Gastrocnemius medialis (tissue), 4 donors: ENCODE results near the gene ST6GAL2. TPM values are rescaled to one million over a fixed set of nuclear protein-coding genes. Genes with fewer than 3 reads are reported as not detected.

Experiments
- ATAC-seq, 2 donors: fragments of 150-250 bp; one replicate each; pipeline ENCODE4 v1.9.1; 2016
- DNase-seq, 2 donors: peaks; one replicate each; pipeline ENCODE4 v3.0.0-alpha.2; 2019
- H3K27ac ChIP-seq, 4 donors: fragments of 200-600 bp; sonication (generic); 1 replicate in 1 of 4; 2 replicates in 3 of 4; pipeline ENCODE4 v1.5.1; 2016 to 2018; ENCODE audit warnings: mild to moderate bottlenecking in 2 of 4, moderate library complexity in 1 of 4
- H3K27me3 ChIP-seq, 3 donors: fragments of 200-600 bp; sonication (generic) in 2 of 3; 1 replicate in 1 of 3; 2 replicates in 2 of 3; pipeline versions ENCODE4 v1.5.1 to v1.6.0; 2016 to 2019; ENCODE audit warnings: mild to moderate bottlenecking in 1 of 3, moderate library complexity in 1 of 3
- H3K36me3 ChIP-seq, 2 donors: fragments of 200-600 bp; sonication (generic) in 1 of 2; one replicate each; pipeline ENCODE4 v1.5.1; 2017 to 2018
- H3K4me1 ChIP-seq, 2 donors: fragments of 200-600 bp; sonication (generic) in 1 of 2; one replicate each; pipeline ENCODE4 v1.5.1; 2016 to 2017; ENCODE audit warnings: mild to moderate bottlenecking in 2 of 2
- H3K4me3 ChIP-seq, 4 donors: fragments of 200-600 bp; sonication (generic) in 3 of 4; 1 replicate in 1 of 4; 2 replicates in 3 of 4; pipeline ENCODE4 v1.5.1; 2016 to 2019; ENCODE audit warnings: mild to moderate bottlenecking in 2 of 4
- H3K9me3 ChIP-seq, 3 donors: fragments of 200-600 bp; sonication (generic) in 2 of 3; 1 replicate in 1 of 3; 2 replicates in 2 of 3; pipeline ENCODE4 v1.5.1; 2016 to 2019
- CTCF ChIP-seq, 5 experiments: fragments of 450-650 bp in 3 of 5; fragments of 200-600 bp in 2 of 5; sonication (generic) in 2 of 5; IDR thresholded peaks in 4 of 5; conservative IDR thresholded peaks in 1 of 5; 1 replicate in 4 of 5; 2 replicates in 1 of 5; pipeline ENCODE4 v1.5.1; 2016 to 2019; ENCODE audit warnings: antibody characterized with exemption in 5 of 5, mild to moderate bottlenecking in 3 of 5, moderate library complexity in 3 of 5
- POLR2A ChIP-seq, 2 donors: fragments of 450-650 bp; IDR thresholded peaks; one replicate each; pipeline ENCODE4 v1.6.1; 2017; ENCODE audit warnings: antibody characterized with exemption in 2 of 2, mild to moderate bottlenecking in 2 of 2, moderate library complexity in 2 of 2
- in situ Hi-C, 4 donors: fragments of 200-750 bp; cut with MboI; loops; one replicate each; pipeline versions ENCODE4 v1.15.0 to v1.8.0; 2017; ENCODE audit warnings: low sequenced_read_pairs in 4 of 4
- intact Hi-C: fragments of 100-400 bp; cut with DNase I; formaldehyde crosslinking; loops from one replicate; pipeline ENCODE4 v1.15.1; 2023; ENCODE audit warnings: low total_unique reads
- total RNA-seq, 4 donors: library from RNA; depleted of rRNA; stranded (reverse); fragments of >200 nt; gene quantifications; one replicate each; pipeline versions ENCODE4 v1.1.0 to v1.2.3, GENCODE V29; 2016

The ST6GAL2 gene
- total RNA-seq, 4 donors from 2014 or later = not detected

GRCh38 chr2:106867196-106867953 lies 18.6 kb downstream of the ST6GAL2 start:
- no peaks in the 10 kb centered on the region for H3K9me3 ChIP-seq
- no peaks in the 10 kb centered on the region for H3K4me1 ChIP-seq
- intact Hi-C loops = no loop called here
- H3K27ac ChIP-seq = no peak overlapping the region
- TF ChIP-seq CTCF (IDR thresholded peaks at IDR 0.05 in 4 of 5, conservative IDR thresholded peaks at IDR 0.05 in 1 of 5) = no peak
- TF ChIP-seq POLR2A (IDR thresholded peaks at IDR 0.05) = no peak
- H3K36me3 ChIP-seq = no peaks in the 10 kb centered on the region
- ATAC-seq = no peak
- DNase-seq = no peak
- no peak overlapping the region for H3K4me3 ChIP-seq
- in situ Hi-C loops = no loop called here
- no peaks in the 10 kb centered on the region for H3K27me3 ChIP-seq

GRCh38 chr2:106866641-106867040 lies 19.3 kb downstream of the ST6GAL2 start:
- no peak for ATAC-seq
- DNase-seq = no peak
- in situ Hi-C loops = no loop called here
- no peaks in the 10 kb centered on the region for H3K4me1 ChIP-seq
- H3K9me3 ChIP-seq = no peaks in the 10 kb centered on the region
- TF ChIP-seq CTCF (IDR thresholded peaks at IDR 0.05 in 4 of 5, conservative IDR thresholded peaks at IDR 0.05 in 1 of 5) (no peak), POLR2A (IDR thresholded peaks at IDR 0.05) (no peak)
- H3K36me3 ChIP-seq = no peaks in the 10 kb centered on the region
- no peaks in the 10 kb centered on the region for H3K27me3 ChIP-seq
- intact Hi-C loops = no loop called here
- H3K27ac ChIP-seq = no peak overlapping the region
- no peak overlapping the region for H3K4me3 ChIP-seq

GRCh38 chr2:106864051-106864450 lies 21.9 kb downstream of the ST6GAL2 start:
- Histone ChIP-seq H3K9me3 (no peaks in the 10 kb centered on the region), H3K27ac (no peak overlapping the region), H3K36me3 (no peaks in the 10 kb centered on the region), H3K4me3 (no peak overlapping the region), H3K4me1 (no peaks in the 10 kb centered on the region), H3K27me3 (no peaks in the 10 kb centered on the region)
- ATAC-seq = no peak
- DNase-seq = no peak
- in situ Hi-C loops = no loop called here
- TF ChIP-seq CTCF (IDR thresholded peaks at IDR 0.05 in 4 of 5, conservative IDR thresholded peaks at IDR 0.05 in 1 of 5) = no peak
- no peak for TF ChIP-seq POLR2A (IDR thresholded peaks at IDR 0.05)
- intact Hi-C loops = no loop called here

- intact Hi-C loops (no loop called here), in situ Hi-C loops (no loop called here)
- H3K27me3 ChIP-seq = no peaks in the 10 kb centered on the region
- H3K27ac ChIP-seq = no peak overlapping the region
- H3K4me1 ChIP-seq = no peaks in the 10 kb centered on the region
- no peak overlapping the region for H3K4me3 ChIP-seq
- no peaks in the 10 kb centered on the region for H3K36me3 ChIP-seq
- DNase-seq (no peak), ATAC-seq (no peak)
- no peaks in the 10 kb centered on the region for H3K9me3 ChIP-seq
- no peak for TF ChIP-seq POLR2A (IDR thresholded peaks at IDR 0.05)
- no peak for TF ChIP-seq CTCF (IDR thresholded peaks at IDR 0.05 in 4 of 5, conservative IDR thresholded peaks at IDR 0.05 in 1 of 5)
Measured at GRCh38 chr2:106863387-106863786, 22.6 kb downstream of the ST6GAL2 start.

- H3K27ac ChIP-seq = no peak overlapping the region
- H3K27me3 ChIP-seq = no peaks in the 10 kb centered on the region
- in situ Hi-C loops (no loop called here), intact Hi-C loops (no loop called here)
- DNase-seq (no peak), ATAC-seq (no peak)
- TF ChIP-seq CTCF (IDR thresholded peaks at IDR 0.05 in 4 of 5, conservative IDR thresholded peaks at IDR 0.05 in 1 of 5) (no peak), POLR2A (IDR thresholded peaks at IDR 0.05) (no peak)
- H3K4me3 ChIP-seq = no peak overlapping the region
- no peaks in the 10 kb centered on the region for H3K4me1 ChIP-seq
- no peaks in the 10 kb centered on the region for H3K36me3 ChIP-seq
- H3K9me3 ChIP-seq = no peaks in the 10 kb centered on the region
Measured at GRCh38 chr2:106859498-106859897, 26.5 kb downstream of the ST6GAL2 start.
